SK-N-MC (cell line): ENCODE measurements around the gene PIK3C2G.
"Not testable (repeated sequence)": the region's sequence is repeated elsewhere in the genome, so short reads cannot be mapped to it uniquely, and the experiment has no call there.

Source experiments
- DNase-seq: peaks from one replicate; pipeline ENCODE4 v3.0.0-alpha.2; 2011; ENCODE audit warnings: low read depth, low spot score
- H3K27ac ChIP-seq: fragments of 200-600 bp; sonication (generic); 2 replicates; pipeline ENCODE4 v1.5.1; 2016; ENCODE audit warnings: mixed run types
- H3K36me3 ChIP-seq: fragments of 200-600 bp; sonication (generic); 2 replicates; pipeline ENCODE4 v1.6.1; 2017; ENCODE audit warnings: antibody characterized with exemption, low read length, mixed read lengths; ENCODE audit not compliant: insufficient read depth
- H3K4me3 ChIP-seq: fragments of 200-600 bp; sonication (generic); 2 replicates; pipeline ENCODE4 v1.5.1; 2016
- H3K9ac ChIP-seq: fragments of 200-600 bp; sonication (generic); 2 replicates; pipeline ENCODE4 v1.8.0; 2017; ENCODE audit warnings: mixed run types, mixed read lengths; ENCODE audit not compliant: insufficient read length
- H3K9me3 ChIP-seq: fragments of 200-600 bp; sonication (generic); 2 replicates; pipeline ENCODE4 v1.6.1; 2017; ENCODE audit warnings: low read depth, mild to moderate bottlenecking, antibody characterized with exemption, low read length, moderate library complexity, mixed read lengths
- EZH2 ChIP-seq: fragments of 200-600 bp; sonication (generic); IDR thresholded peaks from one replicate; pipeline ENCODE4 v1.6.1; 2017; ENCODE audit warnings: antibody characterized with exemption
- FOXP2 ChIP-seq: optimal IDR thresholded peaks from 2 replicates; pipeline ENCODE3; 2011; ENCODE audit warnings: mild to moderate bottlenecking, moderate library complexity; ENCODE audit not compliant: insufficient read depth; ENCODE audit errors: extremely low read length, control extremely low read depth
- POLR2AphosphoS5 ChIP-seq: IDR thresholded peaks from 2 replicates; pipeline ENCODE4 v1.6.1; 2012; ENCODE audit warnings: mild to moderate bottlenecking, low read depth, low read length, borderline replicate concordance

Gene PIK3C2G

GRCh38 chr12:18250313-18250916 is 10.9 kb upstream of the PIK3C2G start:
- Histone ChIP-seq H3K9ac (no peak overlapping the region), H3K4me3 (no peak overlapping the region), H3K9me3 (no peaks in the 10 kb centered on the region), H3K36me3 (no peaks in the 10 kb centered on the region), H3K27ac (no peak overlapping the region)
- peak; percentile 73 for DNase-seq
- no peak for TF ChIP-seq FOXP2
- TF ChIP-seq EZH2, result no peak
- no peak for TF ChIP-seq POLR2AphosphoS5

GRCh38 chr12:18254081-18254480 is 7.2 kb upstream of the PIK3C2G start:
- H3K9ac ChIP-seq, result no peak overlapping the region
- H3K9me3 ChIP-seq, result no peaks in the 10 kb centered on the region
- no peak overlapping the region for H3K4me3 ChIP-seq
- H3K27ac ChIP-seq, result no peak overlapping the region
- H3K36me3 ChIP-seq, result no peaks in the 10 kb centered on the region
- DNase-seq, result no peak
- TF ChIP-seq FOXP2, result no peak
- TF ChIP-seq POLR2AphosphoS5, result no peak
- TF ChIP-seq EZH2, result no peak

- DNase-seq, H3K36me3 ChIP-seq, H3K4me3 ChIP-seq, H3K9ac ChIP-seq, H3K9me3 ChIP-seq, H3K27ac ChIP-seq: not testable (repeated sequence)
Measured at GRCh38 chr12:18255004-18255403, 6.3 kb upstream of the PIK3C2G start.

- no peaks in the 10 kb centered on the region for H3K36me3 ChIP-seq
- DNase-seq, result no peak
- H3K9ac ChIP-seq, result no peak overlapping the region
- no peak overlapping the region for H3K27ac ChIP-seq
- H3K4me3 ChIP-seq, result no peak overlapping the region
- H3K9me3 ChIP-seq, result no peaks in the 10 kb centered on the region
- no peak for TF ChIP-seq POLR2AphosphoS5
- TF ChIP-seq EZH2, result no peak
- no peak for TF ChIP-seq FOXP2
Measured at GRCh38 chr12:18257251-18257650, 4.1 kb upstream of the PIK3C2G start.

GRCh38 chr12:18258929-18259328 is 2.4 kb upstream of the PIK3C2G start:
- no peak for DNase-seq
- Histone ChIP-seq H3K9me3 (no peaks in the 10 kb centered on the region), H3K4me3 (no peak overlapping the region), H3K9ac (no peak overlapping the region), H3K36me3 (no peaks in the 10 kb centered on the region), H3K27ac (no peak overlapping the region)
- TF ChIP-seq EZH2, result no peak
- no peak for TF ChIP-seq FOXP2
- no peak for TF ChIP-seq POLR2AphosphoS5

- Histone ChIP-seq H3K9me3 (no peaks in the 10 kb centered on the region), H3K27ac (no peak overlapping the region), H3K9ac (no peak overlapping the region), H3K4me3 (no peak overlapping the region), H3K36me3 (no peaks in the 10 kb centered on the region)
- TF ChIP-seq EZH2 (no peak), FOXP2 (no peak), POLR2AphosphoS5 (no peak)
- DNase-seq, result no peak
Measured at GRCh38 chr12:18259906-18260682, 1.2 kb upstream of the PIK3C2G start.

GRCh38 chr12:18261906-18262305 is 588 bp downstream of the PIK3C2G start:
- H3K36me3 ChIP-seq, result no peaks in the 10 kb centered on the region
- TF ChIP-seq POLR2AphosphoS5, result no peak
- no peak for TF ChIP-seq FOXP2
- TF ChIP-seq EZH2, result no peak
- H3K9me3 ChIP-seq, result no peaks in the 10 kb centered on the region
- no peak overlapping the region; the same call in 1 of the 2 replicates for H3K27ac ChIP-seq
- no peak overlapping the region for H3K4me3 ChIP-seq
- no peak for DNase-seq
- H3K9ac ChIP-seq, result no peak overlapping the region

GRCh38 chr12:18262514-18262913 is 1.2 kb downstream of the PIK3C2G start:
- Histone ChIP-seq H3K4me3 (no peak overlapping the region), H3K27ac (no peak overlapping the region), H3K36me3 (no peaks in the 10 kb centered on the region), H3K9me3 (no peaks in the 10 kb centered on the region), H3K9ac (no peak overlapping the region)
- TF ChIP-seq FOXP2 (no peak), POLR2AphosphoS5 (no peak), EZH2 (no peak)
- no peak for DNase-seq

GRCh38 chr12:18264581-18265075 is 3.3 kb downstream of the PIK3C2G start:
- Histone ChIP-seq H3K27ac (no peak overlapping the region), H3K9ac (no peak overlapping the region), H3K4me3 (no peak overlapping the region), H3K36me3 (no peaks in the 10 kb centered on the region), H3K9me3 (no peaks in the 10 kb centered on the region)
- no peak for DNase-seq
- TF ChIP-seq POLR2AphosphoS5, result no peak
- TF ChIP-seq EZH2, result no peak
- TF ChIP-seq FOXP2, result no peak
